NCI-H2196 treated with DMSO at 0.1 percent for 48 hours (cell line): Measurements from ENCODE around the gene SEPHS1.
"Not testable (repeated sequence)": the region's sequence is repeated elsewhere in the genome, so short reads cannot be mapped to it uniquely, and the experiment has no call there.

Experiments
- DNase-seq: peaks from one replicate; lab custom pipeline; 2025; ENCODE audit not compliant: unreplicated experiment; lab: John Stamatoyannopoulos, UW

SEPHS1 gene

GRCh38 chr10:13365243-13365642, 17.1 kb upstream of the SEPHS1 start:
- DNase-seq = no peak

- no peak for DNase-seq
Measured at GRCh38 chr10:13360587-13360986, 12.5 kb upstream of the SEPHS1 start.

DNA sequence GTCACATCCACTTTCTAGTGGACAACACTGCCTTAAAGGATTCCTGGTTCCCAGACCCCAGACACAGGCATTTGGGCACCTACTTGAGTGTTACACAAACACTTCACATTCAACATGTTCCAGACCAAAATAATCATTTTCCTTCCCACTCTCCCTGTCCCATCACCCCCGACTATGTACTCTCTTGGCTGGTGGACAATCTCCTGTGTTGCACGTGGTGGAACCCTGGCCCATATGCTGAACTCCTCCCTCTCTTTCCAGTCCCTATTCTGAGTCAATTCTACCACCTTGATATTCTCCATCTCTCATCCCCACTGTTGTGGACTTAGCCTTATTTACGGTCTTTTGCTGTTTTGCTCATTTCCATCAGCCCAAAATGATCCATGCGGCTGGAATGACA, 8.3 kb upstream of the SEPHS1 start:
- no peak for DNase-seq

DNA sequence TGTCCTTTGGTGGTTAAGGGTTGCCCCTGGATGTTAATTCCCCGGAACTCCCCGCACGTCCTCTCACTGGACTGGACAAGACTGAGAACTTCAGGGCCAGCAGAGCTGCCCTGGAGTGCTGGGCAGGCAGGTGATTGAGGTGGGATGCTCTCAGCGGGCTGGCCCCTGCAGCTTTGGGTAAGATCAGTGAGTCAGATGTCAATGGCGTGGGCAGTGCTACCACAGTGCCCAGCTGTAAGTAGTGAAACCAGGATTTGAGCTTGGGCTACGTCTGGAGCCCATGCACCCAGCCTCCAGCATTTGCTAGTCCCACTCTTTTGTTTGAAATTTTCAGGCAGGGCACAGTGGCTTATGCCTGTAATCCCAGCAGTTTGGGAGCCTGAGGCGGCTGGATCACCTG, 6.7 kb upstream of the SEPHS1 start:
- DNase-seq = no peak

DNA sequence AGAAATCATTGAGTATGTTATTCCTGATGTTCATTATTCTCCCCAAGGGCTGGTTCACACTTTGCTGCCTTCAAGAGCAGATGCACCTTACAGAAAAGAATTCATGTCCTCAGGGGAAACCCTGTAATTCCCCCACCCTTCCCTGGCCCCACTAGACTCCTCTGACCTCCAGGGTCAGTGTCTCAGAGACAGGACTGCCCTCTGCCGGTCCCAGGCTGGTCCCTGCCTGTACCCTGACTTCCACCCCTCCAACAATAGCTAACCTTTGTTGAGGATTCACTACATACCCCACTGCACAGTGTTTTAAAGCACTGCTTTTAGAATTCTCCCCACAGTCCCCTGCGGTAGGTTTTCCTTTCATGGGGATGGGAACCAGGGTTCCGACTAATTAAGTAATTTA, 4.4 kb upstream of the SEPHS1 start:
- no peak for DNase-seq

- no peak for DNase-seq
Measured at GRCh38 chr10:13351340-13351915, 3.3 kb upstream of the SEPHS1 start.

DNA sequence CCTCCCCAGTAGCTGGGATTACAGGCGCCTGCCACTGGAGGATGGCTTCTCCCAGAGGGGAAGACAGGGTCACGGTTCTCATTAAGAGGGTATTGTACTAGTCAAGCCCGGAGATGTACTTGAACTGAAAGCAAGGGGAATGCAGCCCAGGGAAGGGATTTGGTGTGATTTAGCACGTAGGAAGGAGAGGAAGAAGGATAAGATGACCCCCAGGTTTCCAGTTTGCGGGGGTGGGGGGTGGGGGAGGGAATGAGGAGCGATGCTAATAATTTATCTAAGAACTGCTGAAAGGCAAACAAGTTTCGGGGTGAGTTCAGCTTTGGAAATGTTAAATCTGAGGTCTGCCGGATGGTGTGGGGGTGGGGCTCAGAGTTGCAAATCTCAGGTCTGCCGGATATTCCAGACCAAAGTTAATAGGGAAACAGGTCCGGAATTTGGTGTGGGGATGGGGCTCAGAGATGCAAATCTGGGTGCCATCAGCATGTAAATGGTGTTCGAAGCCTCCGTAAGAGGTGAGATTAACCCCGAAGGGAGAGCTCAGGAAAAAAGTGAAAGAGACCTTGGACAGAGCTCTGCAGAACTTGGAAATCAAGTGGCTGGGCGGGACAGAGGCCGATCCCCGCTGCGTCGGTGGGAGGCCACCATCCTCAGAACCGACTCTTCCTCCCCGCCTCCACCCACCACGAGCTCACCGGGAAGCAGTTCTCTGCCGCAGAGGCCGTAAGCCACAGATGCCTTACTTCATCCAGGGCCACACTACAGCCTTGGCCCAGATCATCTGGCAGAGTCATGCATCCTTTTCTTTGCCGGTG, 1.6 kb upstream of the SEPHS1 start:
- DNase-seq = no peak

- DNase-seq = no peak
Measured at GRCh38 chr10:13347500-13348156, 465 bp downstream of the SEPHS1 start.

- no peak for DNase-seq
Measured at GRCh38 chr10:13347043-13347499, 1.0 kb downstream of the SEPHS1 start.

- DNase-seq = no peak
Measured at GRCh38 chr10:13346283-13347042, 1.6 kb downstream of the SEPHS1 start.

DNA sequence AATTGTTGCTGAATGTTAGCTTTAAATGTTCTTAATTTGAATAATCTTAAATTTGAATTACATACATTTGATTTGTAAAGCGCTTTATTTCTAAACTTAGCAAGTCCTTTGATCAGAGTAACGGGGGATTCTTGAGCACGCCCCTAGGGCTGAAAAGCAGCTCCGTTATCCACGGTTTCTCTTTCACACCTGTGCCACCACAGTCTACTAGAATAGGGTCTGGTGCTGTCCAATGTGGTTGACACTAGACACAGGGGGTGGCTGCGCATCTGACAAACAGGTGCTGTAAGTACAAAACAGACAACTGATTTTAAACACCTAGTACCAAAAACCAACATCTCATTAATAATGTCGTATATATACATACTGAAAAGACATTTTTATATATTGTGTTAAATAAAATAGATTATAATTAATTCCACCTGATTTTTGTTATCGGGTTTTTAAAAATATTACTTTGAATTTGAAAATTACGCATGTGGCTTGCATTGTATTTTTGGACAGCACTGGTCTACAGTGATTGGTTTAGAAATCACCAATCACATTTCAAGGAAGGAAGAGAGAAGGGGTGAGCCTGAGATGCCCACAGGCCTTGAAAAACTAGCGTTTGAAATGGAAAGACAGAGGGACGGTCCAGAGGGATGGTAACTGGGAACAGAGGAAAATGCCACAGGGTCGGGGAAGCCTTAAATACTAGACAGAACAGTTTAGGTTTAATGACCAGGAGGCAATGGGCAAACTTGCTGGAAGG, 7.3 kb downstream of the SEPHS1 start:
- DNase-seq = no peak

DNA sequence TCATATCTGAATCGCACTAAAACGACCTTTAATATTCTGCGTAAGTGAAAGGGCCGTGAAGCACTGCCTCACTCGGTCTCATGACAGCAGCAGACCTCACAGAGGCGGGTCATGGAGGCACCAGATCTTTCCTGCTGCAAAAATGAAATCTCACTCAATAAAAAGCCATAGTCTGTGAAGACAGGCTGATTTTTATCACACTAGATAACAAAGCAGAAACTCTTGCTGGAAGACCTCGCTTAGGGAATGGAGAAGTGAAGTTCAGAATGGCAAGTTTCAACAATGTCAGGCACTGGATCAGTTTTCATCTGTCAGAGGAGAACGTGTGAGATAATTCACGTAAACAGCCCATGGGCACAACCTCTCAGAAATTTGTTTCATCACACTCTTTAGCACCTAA, 8.0 kb downstream of the SEPHS1 start:
- no peak for DNase-seq

GRCh38 chr10:13338390-13339110, 9.5 kb downstream of the SEPHS1 start:
- DNase-seq = no peak

DNA sequence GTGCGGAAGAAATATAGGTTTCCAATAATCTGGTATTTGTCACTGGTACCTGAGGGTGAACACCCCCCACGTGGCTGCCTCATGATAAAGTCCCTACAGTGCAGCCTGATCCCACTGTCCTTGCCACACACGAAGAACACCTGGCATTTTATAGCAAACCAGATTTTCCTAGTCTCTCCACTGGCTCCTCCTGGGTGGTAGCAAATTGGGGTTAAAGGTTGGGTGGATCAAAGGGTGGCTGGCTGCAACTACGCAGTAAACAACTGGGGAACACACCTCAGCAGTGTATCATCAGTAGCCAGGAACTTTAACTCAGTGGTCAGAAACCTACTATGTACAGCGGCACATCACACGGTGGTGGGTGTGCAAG, 10.3 kb downstream of the SEPHS1 start:
- DNase-seq = no peak

DNA sequence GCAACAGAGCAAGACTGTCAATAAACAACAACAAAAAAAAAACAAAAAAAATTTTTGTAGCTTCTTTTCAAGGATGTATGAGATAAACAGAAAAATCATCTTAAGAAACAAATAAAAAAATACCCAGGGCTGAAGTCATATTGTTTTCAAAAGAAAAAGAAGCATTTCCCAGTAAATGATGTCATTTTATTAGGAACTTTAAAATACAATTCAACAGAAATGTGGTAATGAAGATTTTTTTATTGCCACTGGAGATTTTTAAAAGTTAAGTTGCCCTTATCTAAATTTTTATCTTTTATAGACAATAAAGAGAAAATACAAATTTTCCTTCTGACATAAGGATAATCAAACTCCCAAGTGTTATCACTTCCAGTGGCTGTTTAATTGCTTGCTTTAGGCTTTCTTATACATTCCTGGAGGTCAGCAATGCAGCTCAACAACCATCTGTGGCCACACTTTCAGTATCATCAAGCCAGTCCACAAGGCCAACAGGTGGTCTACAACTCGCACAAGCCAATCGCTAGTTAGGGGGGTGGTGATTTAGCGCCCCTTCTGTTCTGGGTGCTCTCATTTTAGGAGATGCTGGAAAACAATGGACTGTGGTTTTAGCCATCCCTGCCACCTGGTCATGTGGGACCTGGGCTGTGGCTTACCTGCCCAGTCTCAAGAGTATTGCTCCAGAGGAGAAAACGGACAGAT, 10.8 kb downstream of the SEPHS1 start:
- no peak for DNase-seq

DNA sequence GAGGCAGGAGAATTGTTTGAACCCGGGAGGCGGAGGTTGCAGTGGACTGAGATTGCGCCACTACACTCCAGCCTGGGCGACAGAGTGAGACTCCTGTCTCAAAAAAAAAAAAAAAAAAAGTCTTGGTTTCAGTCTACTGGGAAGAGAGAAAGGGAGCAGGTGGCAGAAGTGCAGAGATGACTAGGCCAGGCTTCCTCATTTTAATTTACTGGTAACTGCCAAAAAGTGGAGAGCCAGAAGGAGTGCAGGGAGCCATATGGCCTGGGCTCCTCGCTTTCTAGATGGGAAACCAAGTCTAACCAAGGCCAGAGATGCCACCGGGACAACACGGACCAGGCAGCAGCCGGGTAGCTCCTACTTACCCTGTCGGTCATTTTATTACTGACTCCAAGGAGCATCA, 12.2 kb downstream of the SEPHS1 start:
- DNase-seq = no peak

GRCh38 chr10:13334556-13334955, 13.5 kb downstream of the SEPHS1 start:
- DNase-seq = no peak

- no peak for DNase-seq
Measured at GRCh38 chr10:13331646-13332045, 16.4 kb downstream of the SEPHS1 start.

- not testable (repeated sequence) for DNase-seq
Measured at GRCh38 chr10:13330980-13331379, 17.1 kb downstream of the SEPHS1 start.

DNA sequence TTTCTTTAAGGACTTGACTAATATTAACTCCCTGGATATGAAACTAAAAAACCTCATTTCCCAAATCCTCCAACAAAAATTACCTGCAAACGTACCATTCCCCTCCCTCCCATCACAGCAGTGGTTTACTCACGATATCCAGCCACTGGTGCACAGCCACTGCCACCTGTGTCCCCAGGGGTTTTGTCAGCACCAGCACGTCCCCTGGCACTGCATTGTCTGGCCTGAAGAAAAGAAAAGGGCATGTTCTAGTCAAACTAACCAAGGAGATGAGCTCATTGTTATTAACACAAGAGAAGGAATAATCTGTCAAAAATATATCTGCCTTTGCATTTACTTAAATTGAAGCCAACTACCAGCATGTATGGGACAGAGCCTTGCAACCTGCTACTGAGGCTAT, 18.5 kb downstream of the SEPHS1 start:
- no peak for DNase-seq
